Stimulated activated CD4-positive, alpha-beta T cell treated with anti-CD3 and anti-CD28 coated beads, Interleukin-15, amount 100 ng/mL, for 24 hours (primary cell): ENCODE data around the gene SIK2.
"Not testable (repeated sequence)": the region's sequence is repeated elsewhere in the genome, so short reads cannot be mapped to it uniquely, and the experiment has no call there.

Experiments
- DNase-seq: peaks from one replicate; pipeline ENCODE4 v3.0.0-alpha.2; 2020

The SIK2 gene

GRCh38 chr11:111765320-111765983 lies 163.2 kb downstream of the SIK2 start:
- no peak for DNase-seq

- DNase-seq: peak; percentile 83
These were observed 164.0 kb downstream of the SIK2 start, which contains the start of gene PPP2R1B for GRCh38 chr11:111765984-111766833. PPP2R1B (minus strand) TSS chr11:111766389; CDS start chr11:111766361, 28 bp downstream.

GRCh38 chr11:111766834-111767142 lies 164.5 kb downstream of the SIK2 start:
- DNase-seq: no peak

- no peak for DNase-seq
These were observed 168.4 kb downstream of the SIK2 start for GRCh38 chr11:111770581-111771134.

GRCh38 chr11:111771205-111771604 lies 169.0 kb downstream of the SIK2 start:
- not testable (repeated sequence) for DNase-seq

- DNase-seq: no peak
These were observed 170.3 kb downstream of the SIK2 start for GRCh38 chr11:111772535-111772934.

- DNase-seq: no peak
These were observed 172.9 kb downstream of the SIK2 start for GRCh38 chr11:111774955-111775710.

GRCh38 chr11:111776398-111777093 lies 174.3 kb downstream of the SIK2 start:
- DNase-seq: no peak

GRCh38 chr11:111777094-111778046 lies 175.1 kb downstream of the SIK2 start:
- no peak for DNase-seq

GRCh38 chr11:111778047-111778558 lies 175.9 kb downstream of the SIK2 start:
- DNase-seq: no peak

- no peak for DNase-seq
These were observed 176.9 kb downstream of the SIK2 start for GRCh38 chr11:111779118-111779517.
